Activated naive CD4-positive, alpha-beta T cell treated with anti-CD3 and anti-CD28 coated beads, Interleukin-2, amount 50 U/mL, for 24 hours (primary cell): ENCODE data around the gene TFB2M.
"Not testable (repeated sequence)": the region's sequence is repeated elsewhere in the genome, so short reads cannot be mapped to it uniquely, and the experiment has no call there.

Experiments used
- H3K27ac Mint-ChIP-seq: one replicate; pipeline ENCODE4 v1.8.0; 2021; ENCODE audit warnings: mild to moderate bottlenecking, mixed read lengths
- H3K27me3 Mint-ChIP-seq: one replicate; pipeline ENCODE4 v1.8.0; 2021; ENCODE audit warnings: mixed read lengths
- H3K36me3 Mint-ChIP-seq: one replicate; pipeline ENCODE4 v1.8.0; 2021; ENCODE audit warnings: mixed read lengths
- H3K4me1 Mint-ChIP-seq: one replicate; pipeline ENCODE4 v1.8.0; 2021; ENCODE audit warnings: mixed read lengths
- H3K4me3 Mint-ChIP-seq: one replicate; pipeline ENCODE4 v1.8.0; 2021; ENCODE audit warnings: mild to moderate bottlenecking, mixed read lengths
- H3K9me3 Mint-ChIP-seq: one replicate; pipeline ENCODE4 v1.8.0; 2021; ENCODE audit warnings: mixed read lengths

The TFB2M gene

GRCh38 chr1:246589919-246590318 is 23.9 kb upstream of the TFB2M start:
- not testable (repeated sequence) for H3K9me3 Mint-ChIP-seq, H3K4me3 Mint-ChIP-seq, H3K27ac Mint-ChIP-seq, H3K27me3 Mint-ChIP-seq
- Mint-ChIP-seq H3K36me3 (peaks cover 20% of the 10 kb centered on the region), H3K4me1 (peaks cover 63% of the 10 kb centered on the region)

GRCh38 chr1:246588159-246588721 is 22.2 kb upstream of the TFB2M start:
- Mint-ChIP-seq H3K4me1 (peaks cover 70% of the 10 kb centered on the region), H3K36me3 (peaks cover 20% of the 10 kb centered on the region), H3K27ac (no peak overlapping the region), H3K4me3 (no peak overlapping the region), H3K27me3 (no peaks in the 10 kb centered on the region), H3K9me3 (no peaks in the 10 kb centered on the region)

- Mint-ChIP-seq H3K4me1 (peaks cover 75% of the 10 kb centered on the region), H3K4me3 (no peak overlapping the region), H3K27ac (peak overlapping the region; percentile 2), H3K9me3 (no peaks in the 10 kb centered on the region), H3K36me3 (peaks cover 22% of the 10 kb centered on the region), H3K27me3 (no peaks in the 10 kb centered on the region)
Measured at GRCh38 chr1:246587606-246588005, 21.5 kb upstream of the TFB2M start.

GRCh38 chr1:246587032-246587431 is 21.0 kb upstream of the TFB2M start:
- peaks cover 21% of the 10 kb centered on the region for H3K36me3 Mint-ChIP-seq
- H3K27ac Mint-ChIP-seq: no peak overlapping the region
- no peak overlapping the region for H3K4me3 Mint-ChIP-seq
- H3K9me3 Mint-ChIP-seq: no peaks in the 10 kb centered on the region
- H3K4me1 Mint-ChIP-seq: peaks cover 75% of the 10 kb centered on the region
- no peaks in the 10 kb centered on the region for H3K27me3 Mint-ChIP-seq

GRCh38 chr1:246583448-246584185 is 17.6 kb upstream of the TFB2M start:
- peaks cover 79% of the 10 kb centered on the region for H3K4me1 Mint-ChIP-seq
- no peaks in the 10 kb centered on the region for H3K27me3 Mint-ChIP-seq
- H3K9me3 Mint-ChIP-seq: no peaks in the 10 kb centered on the region
- H3K27ac Mint-ChIP-seq: peak overlapping the region; percentile 72
- H3K4me3 Mint-ChIP-seq: no peak overlapping the region
- H3K36me3 Mint-ChIP-seq: peaks cover 9% of the 10 kb centered on the region

GRCh38 chr1:246583056-246583440 is 17.0 kb upstream of the TFB2M start:
- H3K4me1 Mint-ChIP-seq: peaks cover 82% of the 10 kb centered on the region
- H3K36me3 Mint-ChIP-seq: peaks cover 9% of the 10 kb centered on the region
- H3K27me3 Mint-ChIP-seq: no peaks in the 10 kb centered on the region
- H3K4me3 Mint-ChIP-seq: no peak overlapping the region
- H3K9me3 Mint-ChIP-seq: no peaks in the 10 kb centered on the region
- H3K27ac Mint-ChIP-seq: peak overlapping the region; percentile 86

- Mint-ChIP-seq H3K4me1 (peaks cover 82% of the 10 kb centered on the region), H3K9me3 (no peaks in the 10 kb centered on the region), H3K36me3 (peaks cover 9% of the 10 kb centered on the region)
Measured at GRCh38 chr1:246582301-246583055, 16.4 kb upstream of the TFB2M start.

GRCh38 chr1:246580497-246581370 is 14.7 kb upstream of the TFB2M start:
- H3K27ac Mint-ChIP-seq: no peak overlapping the region
- H3K27me3 Mint-ChIP-seq: no peaks in the 10 kb centered on the region
- H3K36me3 Mint-ChIP-seq: peaks cover 11% of the 10 kb centered on the region
- peaks cover 86% of the 10 kb centered on the region for H3K4me1 Mint-ChIP-seq
- no peaks in the 10 kb centered on the region for H3K9me3 Mint-ChIP-seq
- no peak overlapping the region for H3K4me3 Mint-ChIP-seq

More at GRCh38 chr1:246582301-246583055, 16.4 kb upstream of the TFB2M start:
- Mint-ChIP-seq H3K4me3 (peak overlapping the region; percentile 19), H3K27me3 (no peaks in the 10 kb centered on the region), H3K27ac (no peak overlapping the region)

- H3K36me3 Mint-ChIP-seq: peaks cover 15% of the 10 kb centered on the region
- no peaks in the 10 kb centered on the region for H3K27me3 Mint-ChIP-seq
- peak overlapping the region; percentile 35 for H3K27ac Mint-ChIP-seq
- H3K4me1 Mint-ChIP-seq: peaks cover 90% of the 10 kb centered on the region
- no peaks in the 10 kb centered on the region for H3K9me3 Mint-ChIP-seq
- H3K4me3 Mint-ChIP-seq: peak overlapping the region; percentile 15
Measured at GRCh38 chr1:246579818-246580217, 13.8 kb upstream of the TFB2M start.

- no peaks in the 10 kb centered on the region for H3K27me3 Mint-ChIP-seq
- H3K27ac Mint-ChIP-seq: peak overlapping the region; percentile 96
- H3K9me3 Mint-ChIP-seq: no peaks in the 10 kb centered on the region
- peaks cover 13% of the 10 kb centered on the region for H3K36me3 Mint-ChIP-seq
- H3K4me3 Mint-ChIP-seq: peak overlapping the region; percentile 74
- peaks cover 81% of the 10 kb centered on the region for H3K4me1 Mint-ChIP-seq
Measured at GRCh38 chr1:246577720-246578106, 11.7 kb upstream of the TFB2M start.

- Mint-ChIP-seq H3K4me1 (peaks cover 77% of the 10 kb centered on the region), H3K4me3 (peak overlapping the region; percentile 74), H3K27me3 (no peaks in the 10 kb centered on the region), H3K36me3 (peaks cover 13% of the 10 kb centered on the region), H3K9me3 (no peaks in the 10 kb centered on the region), H3K27ac (peak overlapping the region; percentile 96)
Measured at GRCh38 chr1:246577082-246577719, 11.1 kb upstream of the TFB2M start.

GRCh38 chr1:246576709-246577032 is 10.6 kb upstream of the TFB2M start:
- H3K9me3 Mint-ChIP-seq: no peaks in the 10 kb centered on the region
- no peaks in the 10 kb centered on the region for H3K27me3 Mint-ChIP-seq
- H3K4me3 Mint-ChIP-seq: no peak overlapping the region
- H3K4me1 Mint-ChIP-seq: peaks cover 76% of the 10 kb centered on the region
- H3K36me3 Mint-ChIP-seq: peaks cover 10% of the 10 kb centered on the region
- no peak overlapping the region for H3K27ac Mint-ChIP-seq

- Mint-ChIP-seq H3K27me3 (no peaks in the 10 kb centered on the region), H3K27ac (peak overlapping the region; percentile 74), H3K36me3 (peaks cover 13% of the 10 kb centered on the region), H3K4me1 (peaks cover 69% of the 10 kb centered on the region), H3K9me3 (no peaks in the 10 kb centered on the region), H3K4me3 (peak overlapping the region; percentile 70)
Measured at GRCh38 chr1:246573491-246573890, 7.4 kb upstream of the TFB2M start.

- H3K27me3 Mint-ChIP-seq: no peaks in the 10 kb centered on the region
- peak overlapping the region; percentile 70 for H3K4me3 Mint-ChIP-seq
- H3K9me3 Mint-ChIP-seq: no peaks in the 10 kb centered on the region
- peaks cover 15% of the 10 kb centered on the region for H3K36me3 Mint-ChIP-seq
- peak overlapping the region; percentile 62 for H3K27ac Mint-ChIP-seq
- peaks cover 69% of the 10 kb centered on the region for H3K4me1 Mint-ChIP-seq
Measured at GRCh38 chr1:246572785-246573184, 6.7 kb upstream of the TFB2M start.

GRCh38 chr1:246571953-246572352 is 5.9 kb upstream of the TFB2M start:
- Mint-ChIP-seq H3K27me3 (no peaks in the 10 kb centered on the region), H3K4me3 (peak overlapping the region; percentile 82), H3K27ac (peak overlapping the region; percentile 100), H3K4me1 (peaks cover 67% of the 10 kb centered on the region), H3K36me3 (peaks cover 13% of the 10 kb centered on the region), H3K9me3 (no peaks in the 10 kb centered on the region)
